NCI-H82 treated with DMSO at 0.1 percent for 48 hours (cell line): ENCODE measurements around the gene SLC46A2.

Experiments
- DNase-seq: peaks from one replicate; lab custom pipeline; 2025; ENCODE audit not compliant: unreplicated experiment; lab: John Stamatoyannopoulos, UW

The SLC46A2 gene

GRCh38 chr9:112890106-112891081 lies at the start of gene SLC46A2:
Gene SLC46A2, minus strand, starts transcription at chr9:112890876. Its CDS starts 195 bp downstream, at chr9:112890681.
- DNase-seq = no peak

GRCh38 chr9:112939418-112939817 lies 48.7 kb upstream of the SLC46A2 start:
- no peak for DNase-seq

- no peak for DNase-seq
Measured at GRCh38 chr9:112933696-112934095, 43.0 kb upstream of the SLC46A2 start.

GRCh38 chr9:112925058-112925641 lies 34.5 kb upstream of the SLC46A2 start:
- DNase-seq = peak; percentile 6

GRCh38 chr9:112921549-112921948 lies 30.9 kb upstream of the SLC46A2 start:
- peak; percentile 2 for DNase-seq

- no peak for DNase-seq
Measured at GRCh38 chr9:112917987-112918362, 27.3 kb upstream of the SLC46A2 start.

- DNase-seq = no peak
Measured at GRCh38 chr9:112917047-112917986, 26.6 kb upstream of the SLC46A2 start.

- DNase-seq = no peak
Measured at GRCh38 chr9:112914524-112914923, 23.8 kb upstream of the SLC46A2 start.

- DNase-seq = no peak
Measured at GRCh38 chr9:112913326-112913725, 22.6 kb upstream of the SLC46A2 start.

- no peak for DNase-seq
Measured at GRCh38 chr9:112912636-112913035, 22.0 kb upstream of the SLC46A2 start.

- DNase-seq = no peak
Measured at GRCh38 chr9:112911736-112912135, 21.1 kb upstream of the SLC46A2 start.

- no peak for DNase-seq
Measured at GRCh38 chr9:112905084-112905483, 14.4 kb upstream of the SLC46A2 start.

- DNase-seq = no peak
Measured at GRCh38 chr9:112900901-112901300, 10.2 kb upstream of the SLC46A2 start.

- DNase-seq = no peak
Measured at GRCh38 chr9:112900488-112900887, 9.8 kb upstream of the SLC46A2 start.

GRCh38 chr9:112898872-112899311 lies 8.2 kb upstream of the SLC46A2 start:
- no peak for DNase-seq

- no peak for DNase-seq
Measured at GRCh38 chr9:112896131-112896530, 5.5 kb upstream of the SLC46A2 start.

GRCh38 chr9:112894699-112895098 lies 4.0 kb upstream of the SLC46A2 start:
- DNase-seq = no peak

- no peak for DNase-seq
Measured at GRCh38 chr9:112894041-112894440, 3.4 kb upstream of the SLC46A2 start.

GRCh38 chr9:112892981-112893380 lies 2.3 kb upstream of the SLC46A2 start:
- DNase-seq = no peak

- DNase-seq = no peak
Measured at GRCh38 chr9:112891521-112891920, 845 bp upstream of the SLC46A2 start.

GRCh38 chr9:112887381-112887780 lies 3.3 kb downstream of the SLC46A2 start:
- DNase-seq = no peak
